ENCODE measurements around the gene XPO4. TPM values are rescaled to one million over a fixed set of nuclear protein-coding genes. Genes with fewer than 3 reads are reported as not detected.
"Not testable (repeated sequence)": the region's sequence is repeated elsewhere in the genome, so short reads cannot be mapped to it uniquely, and the experiment has no call there.

Gene XPO4
- total RNA-seq, 1 donor from 2014 or later, result 34.8 TPM

- H3K36me3 Mint-ChIP-seq (ENCODE audit: low read depth); DNase-seq; H3K9me3 Mint-ChIP-seq; H3K27me3 Mint-ChIP-seq; H3K27ac Mint-ChIP-seq; intact Hi-C loops (cut with micrococcal nuclease); H3K4me1 Mint-ChIP-seq; H3K4me3 Mint-ChIP-seq: not testable (repeated sequence)
These were observed 13.1 kb upstream of the XPO4 start for GRCh38 chr13:20915676-20916075.

DNA sequence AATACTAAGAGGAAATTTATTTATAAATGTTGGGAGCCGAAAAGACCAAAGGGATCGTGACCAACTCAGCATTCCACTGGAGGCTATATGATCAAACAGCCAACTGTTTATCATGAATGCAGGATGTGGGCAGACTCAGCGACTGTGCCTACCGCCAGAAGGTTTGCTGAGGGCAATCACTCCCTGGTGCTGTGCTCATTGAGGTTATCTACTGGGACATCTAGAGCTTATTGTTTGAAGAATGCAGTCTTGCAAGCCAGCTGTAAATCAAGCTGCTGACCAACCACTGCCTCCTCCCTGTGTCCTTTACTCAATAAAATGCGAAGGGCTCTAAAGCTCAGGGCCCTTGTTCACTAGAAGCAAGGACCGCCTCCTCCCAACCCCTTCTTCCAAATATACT lies 8.5 kb upstream of the XPO4 start:
- DNase-seq, result no peak
- Mint-ChIP-seq H3K27ac (no peak overlapping the region), H3K27me3 (peaks cover 16% of the 10 kb centered on the region), H3K9me3 (no peaks in the 10 kb centered on the region), H3K4me3 (no peak overlapping the region), H3K36me3 (ENCODE audit: low read depth) (no peaks in the 10 kb centered on the region), H3K4me1 (no peaks in the 10 kb centered on the region)
- intact Hi-C loops (cut with micrococcal nuclease), result no loop called here

GRCh38 chr13:20908714-20909497 lies 6.4 kb upstream of the XPO4 start:
- no peaks in the 10 kb centered on the region for H3K36me3 Mint-ChIP-seq (ENCODE audit: low read depth)
- H3K27me3 Mint-ChIP-seq, result peaks cover 16% of the 10 kb centered on the region
- intact Hi-C loops (cut with micrococcal nuclease), result loop anchor here (10.0 kb wide), 2 partner anchors 204 to 1124 kb away; partner anchors contain the start of genes IL17D and PSPC1
- H3K9me3 Mint-ChIP-seq, result no peaks in the 10 kb centered on the region
- no peak overlapping the region for H3K4me3 Mint-ChIP-seq
- DNase-seq, result no peak
- no peak overlapping the region for H3K27ac Mint-ChIP-seq
- H3K4me1 Mint-ChIP-seq, result no peaks in the 10 kb centered on the region

- Mint-ChIP-seq H3K27me3 (peaks cover 16% of the 10 kb centered on the region), H3K4me1 (peaks cover 18% of the 10 kb centered on the region), H3K4me3 (no peak overlapping the region), H3K9me3 (no peaks in the 10 kb centered on the region), H3K36me3 (ENCODE audit: low read depth) (peaks cover 8% of the 10 kb centered on the region), H3K27ac (no peak overlapping the region)
- DNase-seq, result no peak
- intact Hi-C loops (cut with micrococcal nuclease), result loop anchor here (10.0 kb wide), 2 partner anchors 200 to 1120 kb away; partner anchors contain the start of genes IL17D and PSPC1
These were observed 2.4 kb upstream of the XPO4 start for GRCh38 chr13:20904908-20905307.

DNA sequence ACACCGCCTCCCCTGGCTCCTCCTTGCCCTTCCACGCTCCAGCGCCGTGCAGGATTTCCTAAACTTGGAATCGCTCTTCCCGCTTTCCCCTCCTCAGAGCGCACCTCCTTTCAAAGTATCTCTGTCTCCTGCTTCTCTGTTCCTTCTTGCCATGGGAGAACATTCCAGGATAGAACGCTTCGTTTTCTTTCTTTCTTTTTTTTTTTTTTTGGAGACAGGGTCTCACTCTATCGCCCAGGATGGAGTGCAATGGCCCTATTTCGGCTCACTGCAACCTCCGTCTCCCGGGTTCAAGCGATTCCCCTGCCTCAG lies 574 bp upstream of the XPO4 start:
- Mint-ChIP-seq H3K27me3 (peaks cover 3% of the 10 kb centered on the region), H3K9me3 (no peaks in the 10 kb centered on the region), H3K4me1 (peaks cover 26% of the 10 kb centered on the region), H3K36me3 (ENCODE audit: low read depth) (peaks cover 18% of the 10 kb centered on the region), H3K4me3 (peak overlapping the region; percentile 99), H3K27ac (peak overlapping the region; percentile 97)
- intact Hi-C loops (cut with micrococcal nuclease), result loop anchor here (2.0 to 10.0 kb wide), 3 partner anchors 198 to 1118 kb away; partner anchors contain the start of genes IL17D, MRPL57, PSPC1 and SKA3
- DNase-seq, result no peak

- H3K4me1 Mint-ChIP-seq, result peaks cover 26% of the 10 kb centered on the region
- H3K4me3 Mint-ChIP-seq, result peak overlapping the region; percentile 99
- DNase-seq, result no peak
- peak overlapping the region; percentile 94 for H3K27ac Mint-ChIP-seq
- H3K36me3 Mint-ChIP-seq (ENCODE audit: low read depth), result peaks cover 19% of the 10 kb centered on the region
- no peaks in the 10 kb centered on the region for H3K27me3 Mint-ChIP-seq
- intact Hi-C loops (cut with micrococcal nuclease), result loop anchor here (1.0 to 10.0 kb wide), 5 partner anchors 129 to 1117 kb away; partner anchors contain the start of genes EEF1AKMT1, IL17D, MRPL57 and PSPC1
- no peaks in the 10 kb centered on the region for H3K9me3 Mint-ChIP-seq
These were observed 693 bp downstream of the XPO4 start for GRCh38 chr13:20901668-20902437.

GRCh38 chr13:20894245-20894644 lies 8.3 kb downstream of the XPO4 start:
- no peaks in the 10 kb centered on the region for H3K9me3 Mint-ChIP-seq
- H3K4me3 Mint-ChIP-seq, result no peak overlapping the region
- H3K27me3 Mint-ChIP-seq, result no peaks in the 10 kb centered on the region
- H3K27ac Mint-ChIP-seq, result no peak overlapping the region
- intact Hi-C loops (cut with micrococcal nuclease), result no loop called here
- peaks cover 13% of the 10 kb centered on the region for H3K36me3 Mint-ChIP-seq (ENCODE audit: low read depth)
- DNase-seq, result no peak
- H3K4me1 Mint-ChIP-seq, result peaks cover 13% of the 10 kb centered on the region

DNA sequence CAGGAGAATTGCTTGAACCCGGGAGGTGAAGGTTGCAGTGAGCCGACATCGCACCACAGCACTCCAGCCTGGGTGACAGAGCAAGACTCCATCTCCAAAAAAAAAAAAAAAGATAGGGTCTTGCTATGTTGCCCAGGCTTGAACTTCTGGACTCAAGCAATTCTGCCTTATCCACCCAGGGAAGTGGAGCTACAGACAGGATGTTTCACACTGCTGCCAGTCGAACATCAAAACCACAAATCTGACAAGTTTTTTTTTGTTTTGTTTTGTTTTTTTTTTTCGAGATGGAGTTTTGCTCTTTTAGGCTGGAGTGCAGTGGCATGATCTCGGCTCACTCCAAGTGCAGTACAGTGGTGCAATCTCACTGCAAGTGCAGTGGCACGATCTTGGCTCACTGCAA lies 10.8 kb downstream of the XPO4 start:
- no peak overlapping the region for H3K27ac Mint-ChIP-seq
- DNase-seq, result peak; percentile 67
- no peaks in the 10 kb centered on the region for H3K9me3 Mint-ChIP-seq
- H3K27me3 Mint-ChIP-seq, result no peaks in the 10 kb centered on the region
- intact Hi-C loops (cut with micrococcal nuclease), result no loop called here
- no peak overlapping the region for H3K4me3 Mint-ChIP-seq
- peaks cover 8% of the 10 kb centered on the region for H3K4me1 Mint-ChIP-seq
- H3K36me3 Mint-ChIP-seq (ENCODE audit: low read depth), result peaks cover 14% of the 10 kb centered on the region

GRCh38 chr13:20891034-20891433 lies 11.5 kb downstream of the XPO4 start:
- intact Hi-C loops (cut with micrococcal nuclease), result no loop called here

GRCh38 chr13:20890540-20890939 lies 12.0 kb downstream of the XPO4 start:
- not testable (repeated sequence) for H3K27me3 Mint-ChIP-seq, H3K27ac Mint-ChIP-seq, H3K4me3 Mint-ChIP-seq

More at GRCh38 chr13:20891034-20891433, 11.5 kb downstream of the XPO4 start:
- no peaks in the 10 kb centered on the region for H3K9me3 Mint-ChIP-seq
- DNase-seq, result no peak
- peaks cover 14% of the 10 kb centered on the region for H3K36me3 Mint-ChIP-seq (ENCODE audit: low read depth)
- no peaks in the 10 kb centered on the region for H3K27me3 Mint-ChIP-seq
- peaks cover 8% of the 10 kb centered on the region for H3K4me1 Mint-ChIP-seq
- no peak overlapping the region for H3K27ac Mint-ChIP-seq
- no peak overlapping the region for H3K4me3 Mint-ChIP-seq

GRCh38 chr13:20882206-20882605 lies 20.3 kb downstream of the XPO4 start:
- H3K36me3 Mint-ChIP-seq (ENCODE audit: low read depth), result peaks cover 22% of the 10 kb centered on the region
- H3K4me1 Mint-ChIP-seq, result peaks cover 14% of the 10 kb centered on the region
- intact Hi-C loops (cut with micrococcal nuclease), result no loop called here
- no peaks in the 10 kb centered on the region for H3K27me3 Mint-ChIP-seq
- DNase-seq, result no peak
- no peak overlapping the region for H3K27ac Mint-ChIP-seq
- peaks cover 1% of the 10 kb centered on the region for H3K9me3 Mint-ChIP-seq
- no peak overlapping the region for H3K4me3 Mint-ChIP-seq

More at GRCh38 chr13:20890540-20890939, 12.0 kb downstream of the XPO4 start:
- H3K36me3 Mint-ChIP-seq (ENCODE audit: low read depth), result peaks cover 14% of the 10 kb centered on the region
- intact Hi-C loops (cut with micrococcal nuclease); H3K9me3 Mint-ChIP-seq; H3K4me1 Mint-ChIP-seq; DNase-seq: not testable (repeated sequence)

GRCh38 chr13:20877902-20878301 lies 24.6 kb downstream of the XPO4 start:
- Mint-ChIP-seq H3K4me3 (no peak overlapping the region), H3K27me3 (no peaks in the 10 kb centered on the region), H3K27ac (no peak overlapping the region), H3K9me3 (peaks cover 7% of the 10 kb centered on the region), H3K36me3 (ENCODE audit: low read depth) (peaks cover 18% of the 10 kb centered on the region), H3K4me1 (peaks cover 13% of the 10 kb centered on the region)
- intact Hi-C loops (cut with micrococcal nuclease), result no loop called here
- no peak for DNase-seq

- H3K9me3 Mint-ChIP-seq; intact Hi-C loops (cut with micrococcal nuclease); H3K4me3 Mint-ChIP-seq; H3K27me3 Mint-ChIP-seq; DNase-seq; H3K27ac Mint-ChIP-seq: not testable (repeated sequence)
- peaks cover 18% of the 10 kb centered on the region for H3K4me1 Mint-ChIP-seq
- H3K36me3 Mint-ChIP-seq (ENCODE audit: low read depth), result peaks cover 18% of the 10 kb centered on the region
These were observed 25.7 kb downstream of the XPO4 start for GRCh38 chr13:20876802-20877201.

DNA sequence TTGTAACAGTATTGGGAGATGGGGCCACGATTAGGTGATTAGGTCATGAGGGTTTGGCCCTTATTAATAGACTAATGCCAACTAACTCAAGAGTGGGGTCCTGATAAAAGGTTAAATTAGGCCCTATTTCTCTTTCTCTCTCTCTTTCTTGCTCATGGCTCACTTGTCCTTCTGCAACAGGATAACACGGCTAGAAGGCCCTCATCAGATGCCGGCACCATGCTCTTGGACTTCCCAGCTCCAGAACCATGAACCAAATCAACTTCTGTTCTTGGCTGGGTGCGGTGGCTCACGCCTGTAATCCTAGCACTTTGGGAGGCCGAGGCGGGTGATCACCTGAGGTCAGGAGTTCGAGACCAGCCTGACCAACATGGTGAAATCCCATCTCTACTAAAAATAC lies 28.1 kb downstream of the XPO4 start:
- peaks cover 15% of the 10 kb centered on the region for H3K36me3 Mint-ChIP-seq (ENCODE audit: low read depth)
- H3K27ac Mint-ChIP-seq; DNase-seq; intact Hi-C loops (cut with micrococcal nuclease); H3K27me3 Mint-ChIP-seq; H3K9me3 Mint-ChIP-seq; H3K4me3 Mint-ChIP-seq: not testable (repeated sequence)
- H3K4me1 Mint-ChIP-seq, result peaks cover 16% of the 10 kb centered on the region
